Esophagus squamous epithelium (tissue), 4 donors: ENCODE results near the gene MYG1.

Source experiments
- POLR2A ChIP-seq, 4 donors: fragments of 450-650 bp; IDR thresholded peaks; one replicate each; pipeline ENCODE4 v1.6.1; 2017; ENCODE audit warnings: antibody characterized with exemption in 4 of 4, mild to moderate bottlenecking in 4 of 4, moderate library complexity in 3 of 4
- TF ChIP-seq, protein P1 (sequence below), 6 experiments: fragments of 450-650 bp in 4 of 6; fragments of 200-600 bp in 2 of 6; sonication (generic) in 2 of 6; IDR thresholded peaks; one replicate each; pipeline ENCODE4 v1.5.1; 2016 to 2019; ENCODE audit warnings: antibody characterized with exemption in 6 of 6, mild to moderate bottlenecking in 4 of 6, moderate library complexity in 4 of 6

DNA sequence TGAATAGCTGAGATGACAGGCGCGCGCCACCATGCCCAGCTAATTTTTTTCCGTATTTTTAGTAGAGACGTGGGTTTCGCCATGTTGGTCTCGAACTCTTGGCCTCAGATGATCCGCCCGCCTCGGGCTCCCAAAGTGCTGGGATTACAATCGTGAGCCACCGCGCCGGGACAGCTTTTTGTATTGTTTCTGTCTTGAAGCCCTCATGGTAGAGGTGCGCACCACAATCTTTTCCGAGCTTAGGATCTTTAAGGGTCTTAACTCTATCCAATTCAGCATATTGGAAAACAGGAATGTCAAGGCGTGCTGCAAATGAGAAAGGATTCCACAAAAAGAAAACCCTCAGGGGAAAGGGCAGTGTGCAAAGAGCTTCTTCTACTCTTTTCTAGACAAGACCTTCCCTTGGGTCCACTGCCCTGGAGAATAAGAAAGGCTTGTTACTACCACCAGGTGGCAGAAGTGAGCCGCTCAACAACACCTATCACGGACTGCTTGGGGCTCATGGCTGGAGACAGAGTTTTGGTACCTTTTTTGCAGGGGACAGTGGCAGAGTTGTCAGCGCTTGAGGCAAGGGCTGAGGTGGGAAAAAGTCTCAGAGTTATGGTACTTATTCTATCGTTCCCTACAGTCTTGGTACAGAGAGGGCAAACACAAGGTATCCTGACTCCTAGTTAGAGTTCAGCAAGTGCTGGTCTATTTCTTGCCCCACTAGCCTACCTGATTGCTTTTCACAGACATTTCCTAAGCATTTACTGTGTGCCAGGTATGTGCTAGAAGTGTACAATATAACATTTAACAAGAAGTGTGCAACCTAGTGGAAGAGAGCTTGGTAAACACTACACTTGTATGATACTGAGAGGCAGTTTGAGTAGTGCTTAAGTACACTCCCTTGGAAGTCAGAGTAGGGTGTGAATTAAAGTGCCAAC, 53.1 kb downstream of the MYG1 start:
- TF ChIP-seq POLR2A (IDR thresholded peaks at IDR 0.05), result no peak
- TF ChIP-seq, protein P1, sequence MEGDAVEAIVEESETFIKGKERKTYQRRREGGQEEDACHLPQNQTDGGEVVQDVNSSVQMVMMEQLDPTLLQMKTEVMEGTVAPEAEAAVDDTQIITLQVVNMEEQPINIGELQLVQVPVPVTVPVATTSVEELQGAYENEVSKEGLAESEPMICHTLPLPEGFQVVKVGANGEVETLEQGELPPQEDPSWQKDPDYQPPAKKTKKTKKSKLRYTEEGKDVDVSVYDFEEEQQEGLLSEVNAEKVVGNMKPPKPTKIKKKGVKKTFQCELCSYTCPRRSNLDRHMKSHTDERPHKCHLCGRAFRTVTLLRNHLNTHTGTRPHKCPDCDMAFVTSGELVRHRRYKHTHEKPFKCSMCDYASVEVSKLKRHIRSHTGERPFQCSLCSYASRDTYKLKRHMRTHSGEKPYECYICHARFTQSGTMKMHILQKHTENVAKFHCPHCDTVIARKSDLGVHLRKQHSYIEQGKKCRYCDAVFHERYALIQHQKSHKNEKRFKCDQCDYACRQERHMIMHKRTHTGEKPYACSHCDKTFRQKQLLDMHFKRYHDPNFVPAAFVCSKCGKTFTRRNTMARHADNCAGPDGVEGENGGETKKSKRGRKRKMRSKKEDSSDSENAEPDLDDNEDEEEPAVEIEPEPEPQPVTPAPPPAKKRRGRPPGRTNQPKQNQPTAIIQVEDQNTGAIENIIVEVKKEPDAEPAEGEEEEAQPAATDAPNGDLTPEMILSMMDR (IDR thresholded peaks at IDR 0.05), result peak; percentile 69 to 97 (median 93)
